HTERT RPE-1 (cell line): ENCODE data around the gene GATD1.

Experiments
- in situ Hi-C: fragments of 300-500 bp; cut with MboI; formaldehyde crosslinking; loops from 4 replicates; pipeline ENCODE4 v1.14.3; 2020; ENCODE audit warnings: low sequenced_read_pairs

Gene GATD1

DNA sequence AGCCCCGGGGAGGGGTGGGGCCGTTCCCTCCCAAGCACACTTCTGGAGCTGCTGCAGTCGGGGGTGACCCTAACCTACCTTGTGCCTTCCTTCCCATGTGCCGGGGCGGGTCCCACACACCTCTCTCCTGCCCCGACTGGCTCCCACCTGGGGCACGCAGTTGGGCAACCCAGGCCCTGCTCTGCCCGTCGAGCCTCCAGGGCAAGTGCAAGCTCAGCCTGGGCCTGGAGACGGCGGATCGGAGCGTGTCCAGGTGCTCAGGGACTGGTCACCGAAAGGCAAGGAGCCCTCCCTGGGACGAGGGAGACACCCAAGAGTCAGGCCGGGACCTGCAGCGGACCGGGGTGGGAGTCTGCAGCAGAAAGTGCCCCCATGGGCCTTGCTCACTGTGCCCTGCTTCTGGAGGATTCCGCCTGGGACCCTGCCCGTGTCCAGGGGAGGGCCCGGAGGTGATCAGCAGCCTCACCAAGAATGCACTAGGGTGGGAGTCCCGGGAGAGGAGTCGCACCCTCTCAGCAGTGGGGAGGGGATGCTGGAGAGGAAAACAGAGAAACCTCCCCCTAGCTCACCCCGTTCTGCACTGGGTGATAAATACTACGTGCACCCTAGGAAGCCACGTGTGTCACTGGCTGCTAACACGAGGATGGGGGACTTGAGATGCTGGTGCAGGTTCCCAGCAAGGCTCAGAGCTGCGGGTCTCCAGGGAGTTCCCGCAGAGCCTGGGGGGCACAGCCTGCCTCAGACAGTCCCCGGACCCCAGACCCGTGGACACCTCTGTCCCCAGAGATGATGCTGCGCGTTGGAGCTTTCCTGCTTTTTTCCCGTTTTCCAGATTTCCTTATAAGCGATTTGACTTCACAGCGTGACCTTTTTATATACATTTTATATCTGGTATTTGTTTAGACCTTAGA, 5.2 kb upstream of the GATD1 start:
- in situ Hi-C loops, result no loop called here

DNA sequence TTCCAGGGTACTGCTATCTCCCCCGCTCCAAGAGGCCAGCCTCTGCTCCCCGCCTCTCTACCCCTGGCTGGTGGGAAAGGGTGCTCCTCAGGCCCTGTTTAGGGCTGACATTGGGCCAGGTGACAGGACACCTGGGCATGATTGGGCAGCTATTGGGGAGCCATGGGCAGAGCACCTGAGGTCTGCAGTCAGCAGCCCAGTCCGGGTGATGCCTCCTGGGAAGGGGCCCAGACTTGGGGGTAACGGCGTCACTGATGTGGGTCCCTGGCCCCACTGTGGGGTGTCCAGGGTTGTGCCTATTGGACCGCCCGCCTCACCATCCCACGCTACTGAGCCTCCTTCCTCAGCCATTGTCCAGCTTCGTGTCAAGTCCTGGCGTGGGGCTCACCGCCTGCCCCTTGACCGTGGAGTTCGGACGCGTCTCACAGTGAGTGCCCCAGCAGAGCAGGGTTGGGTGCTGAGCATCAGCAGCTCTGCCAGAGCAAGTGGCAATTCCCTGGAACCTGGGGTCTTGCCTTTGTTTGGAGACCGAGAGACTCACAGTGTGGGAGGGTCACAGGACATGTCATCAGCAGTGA, 2.8 kb upstream of the GATD1 start:
- in situ Hi-C loops, result no loop called here

DNA sequence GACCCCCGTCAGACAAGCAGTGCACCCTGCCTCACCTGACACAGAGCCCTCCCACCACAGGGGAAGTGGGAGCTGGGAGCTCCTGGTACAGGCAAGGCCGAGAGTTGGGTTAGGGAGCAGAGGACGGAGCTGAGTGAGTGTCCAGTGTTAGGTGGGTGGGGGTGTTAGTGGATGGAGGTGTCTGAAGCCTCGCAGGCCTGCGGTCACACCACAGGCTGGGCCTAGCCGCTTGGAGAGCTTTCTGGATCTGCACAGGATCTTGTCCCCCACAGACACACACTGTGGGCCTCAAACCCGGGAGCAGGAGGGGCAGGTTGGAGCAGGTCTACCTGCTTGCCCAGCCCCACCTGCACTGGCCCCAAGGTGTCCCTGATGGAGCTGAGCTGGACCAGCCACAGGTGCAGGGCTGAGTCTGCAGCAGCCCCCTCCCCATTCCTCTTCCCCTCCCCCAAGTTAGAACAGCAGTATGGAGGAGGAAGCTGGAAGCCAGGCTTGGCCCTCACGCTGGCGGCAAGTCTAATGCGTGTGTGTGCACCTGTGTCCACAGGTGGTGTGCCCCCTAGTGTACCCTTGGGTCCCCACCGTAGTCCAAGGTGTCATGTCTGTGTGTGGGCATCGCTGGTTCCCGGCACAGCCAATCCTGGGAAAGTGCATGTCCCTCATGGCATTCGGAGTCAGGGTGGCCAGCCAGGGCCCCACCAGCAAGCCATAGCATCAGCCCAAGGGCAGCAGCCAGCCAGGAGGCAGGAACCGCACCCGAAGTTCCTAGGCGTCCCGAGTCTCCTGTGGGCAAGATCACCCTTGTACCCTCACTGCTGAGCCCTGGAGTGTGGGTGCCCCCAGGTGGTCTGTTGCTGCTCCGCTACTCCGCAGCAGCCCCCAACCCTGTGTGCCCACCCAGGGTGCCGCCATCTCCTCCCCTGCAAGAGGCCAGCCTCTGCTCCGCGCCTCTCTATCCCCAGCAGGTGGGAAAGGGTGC, 2.0 kb upstream of the GATD1 start:
- in situ Hi-C loops, result no loop called here

DNA sequence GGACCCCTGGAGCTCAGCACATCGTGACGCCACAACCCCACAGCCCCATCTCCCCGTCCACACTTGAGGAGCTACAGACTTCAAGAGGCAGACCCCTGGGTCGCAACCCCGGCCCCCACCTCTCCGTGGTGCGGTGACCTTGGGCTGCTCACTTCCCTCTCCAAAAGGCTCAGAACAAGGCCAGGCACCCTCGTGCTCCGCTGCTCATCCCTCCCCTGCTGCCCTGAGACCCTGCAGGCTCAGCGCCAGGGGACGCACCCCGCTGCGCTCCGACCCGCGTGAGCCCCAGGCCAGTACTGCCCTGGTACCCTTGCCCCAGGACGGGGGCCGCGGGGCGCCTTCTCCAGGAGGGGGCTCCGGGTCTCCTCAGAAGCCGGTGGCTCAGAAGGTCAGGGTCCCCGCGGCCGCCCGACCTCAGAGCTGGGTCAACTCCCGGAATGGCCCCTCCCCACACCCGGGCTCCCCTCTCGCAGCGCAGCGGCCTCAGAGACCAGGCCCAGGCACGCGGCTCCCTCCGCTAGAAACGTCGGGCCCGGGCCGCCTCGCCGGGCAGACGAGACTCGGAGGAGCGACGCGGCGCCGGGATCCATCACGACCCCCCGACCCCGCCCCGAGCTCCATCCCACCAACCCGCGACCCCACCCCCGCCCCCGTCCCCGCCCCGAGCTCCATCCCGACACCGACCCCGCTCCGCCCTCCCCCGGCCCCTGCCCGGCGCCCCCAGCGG, 563 bp downstream of the GATD1 start:
- in situ Hi-C loops, result no loop called here

DNA sequence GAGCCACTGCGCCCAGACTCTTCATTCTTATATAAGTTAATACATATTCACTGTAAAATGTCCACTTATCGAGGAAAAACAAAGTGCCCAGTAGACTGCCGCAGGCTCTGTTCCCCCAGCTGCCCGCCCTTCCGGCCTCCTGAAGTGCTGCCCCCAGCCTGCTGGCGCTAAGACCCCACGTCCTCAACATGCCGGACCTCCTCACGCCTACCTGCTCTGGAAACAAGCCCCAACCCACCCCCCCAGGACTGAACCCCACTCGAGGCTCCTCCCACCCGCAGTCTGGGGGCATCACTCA, 1.1 kb downstream of the GATD1 start:
- in situ Hi-C loops, result no loop called here

DNA sequence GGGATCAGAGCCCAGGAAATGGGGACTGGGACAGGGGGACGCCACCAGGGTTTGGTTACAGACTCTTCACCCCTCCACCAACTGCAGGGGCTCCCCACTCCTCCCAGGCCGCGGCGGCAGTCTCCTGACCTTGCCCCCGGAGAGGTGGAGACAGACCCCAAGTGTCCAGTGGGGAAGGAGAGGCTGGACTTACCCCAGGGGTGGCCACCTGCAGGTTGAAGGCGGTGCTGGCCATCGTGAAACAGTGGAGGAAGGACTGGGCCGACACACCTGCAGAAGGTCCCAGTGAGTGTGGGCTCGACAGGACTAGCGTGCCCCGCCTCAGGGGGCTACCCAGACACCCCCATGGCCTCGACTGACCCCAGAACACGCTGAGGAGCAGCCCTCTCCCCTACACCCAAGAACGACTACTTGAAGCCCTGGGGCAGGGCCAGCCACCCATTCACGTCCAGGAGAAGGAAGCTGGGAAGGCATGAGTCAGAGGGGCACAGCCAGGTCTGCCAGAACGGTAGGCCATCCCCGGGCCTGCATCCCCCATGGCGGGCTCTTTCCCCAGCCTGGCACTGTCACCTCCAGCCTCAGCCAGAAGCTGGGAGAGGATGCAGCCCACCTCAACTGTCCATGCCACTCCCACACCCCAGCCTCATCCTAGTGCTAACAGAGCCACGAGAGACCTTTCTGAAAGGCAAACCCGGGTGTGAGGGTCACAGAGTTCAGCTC, 2.3 kb downstream of the GATD1 start:
- in situ Hi-C loops, result no loop called here

DNA sequence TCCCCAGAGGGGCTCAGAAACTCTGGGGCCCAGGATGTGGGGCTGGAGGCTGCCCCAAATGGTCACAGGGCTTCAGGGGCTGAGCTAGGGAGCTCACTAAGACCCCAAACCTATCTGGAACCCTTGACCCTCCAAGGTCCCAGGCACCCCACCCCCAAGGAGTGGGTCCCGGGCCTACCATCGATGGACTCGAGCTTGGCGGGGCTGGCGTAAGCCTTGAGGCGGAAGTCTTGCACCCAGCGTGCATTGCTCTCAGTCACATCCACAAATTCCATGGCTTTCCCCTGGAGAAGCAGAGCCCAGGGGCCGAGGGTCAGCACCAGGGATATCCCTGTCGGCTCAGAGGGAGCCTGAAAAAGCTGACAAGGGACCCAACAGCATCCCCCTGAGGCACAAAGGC, 3.5 kb downstream of the GATD1 start:
- in situ Hi-C loops, result no loop called here

DNA sequence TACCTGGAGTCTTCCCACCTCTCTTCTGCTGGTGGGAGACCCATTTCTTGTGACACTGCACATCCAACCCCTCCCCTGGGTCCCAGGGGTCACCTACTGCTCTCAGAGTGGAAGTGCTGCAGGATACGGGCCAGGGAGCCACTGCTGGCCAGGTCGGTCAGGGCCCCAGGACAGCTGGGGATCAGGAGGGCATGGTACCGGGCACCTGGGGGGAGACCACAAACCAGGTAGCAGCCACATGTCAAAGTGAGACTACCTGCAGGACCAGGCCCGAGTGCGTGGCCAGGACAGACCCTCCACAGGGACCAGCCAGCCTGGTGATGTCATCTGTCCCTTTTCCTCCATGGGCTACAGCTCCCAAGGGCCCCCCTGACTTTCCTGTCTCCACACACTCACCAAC, 3.9 kb downstream of the GATD1 start:
- in situ Hi-C loops, result no loop called here

DNA sequence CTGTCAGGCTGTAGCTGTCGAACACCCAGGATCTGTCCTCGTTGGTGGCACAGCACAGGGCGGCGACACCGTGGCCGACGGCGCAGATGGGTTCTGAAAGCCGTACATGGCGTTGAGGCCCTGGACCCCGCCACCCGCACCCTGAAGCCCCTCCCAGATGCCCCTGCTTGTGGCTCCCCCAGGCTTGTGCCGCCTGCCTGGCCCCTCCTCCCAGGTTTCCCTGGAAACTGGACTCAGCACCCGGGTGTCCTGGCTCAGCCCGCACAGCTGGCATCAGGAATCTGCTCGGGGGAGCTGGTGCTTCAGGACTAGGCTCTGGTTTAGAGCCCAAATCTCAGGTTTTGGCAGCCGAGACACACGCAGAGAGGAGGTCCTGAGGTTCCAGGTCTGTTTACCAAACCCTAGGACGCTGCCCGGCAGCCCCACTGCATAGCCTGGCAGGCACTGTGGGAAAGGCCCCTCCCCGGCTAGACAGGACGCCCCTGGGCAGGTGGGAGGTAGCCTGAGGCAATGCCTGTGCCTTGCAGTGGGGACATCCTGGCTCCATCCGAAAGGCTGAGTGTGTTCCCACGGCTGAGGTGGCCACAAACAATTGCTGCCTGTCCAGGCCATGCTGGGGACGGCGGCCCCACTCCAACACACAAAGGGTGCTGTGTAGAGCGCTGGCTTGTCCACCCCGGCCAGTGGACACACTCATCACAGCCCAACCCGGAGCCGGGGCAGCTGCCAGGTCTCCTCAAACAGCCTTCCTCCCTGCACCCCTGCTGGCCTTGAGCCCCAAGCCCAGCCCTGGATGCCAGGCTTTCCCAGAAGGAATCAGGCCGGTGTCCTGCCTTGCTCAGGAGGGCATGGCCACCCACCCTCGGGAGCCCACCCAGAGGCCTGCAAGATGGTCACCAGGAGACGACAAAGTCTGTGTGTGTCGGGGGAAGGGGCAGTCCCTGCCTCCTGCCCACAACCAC, 4.6 kb downstream of the GATD1 start:
- in situ Hi-C loops, result no loop called here

DNA sequence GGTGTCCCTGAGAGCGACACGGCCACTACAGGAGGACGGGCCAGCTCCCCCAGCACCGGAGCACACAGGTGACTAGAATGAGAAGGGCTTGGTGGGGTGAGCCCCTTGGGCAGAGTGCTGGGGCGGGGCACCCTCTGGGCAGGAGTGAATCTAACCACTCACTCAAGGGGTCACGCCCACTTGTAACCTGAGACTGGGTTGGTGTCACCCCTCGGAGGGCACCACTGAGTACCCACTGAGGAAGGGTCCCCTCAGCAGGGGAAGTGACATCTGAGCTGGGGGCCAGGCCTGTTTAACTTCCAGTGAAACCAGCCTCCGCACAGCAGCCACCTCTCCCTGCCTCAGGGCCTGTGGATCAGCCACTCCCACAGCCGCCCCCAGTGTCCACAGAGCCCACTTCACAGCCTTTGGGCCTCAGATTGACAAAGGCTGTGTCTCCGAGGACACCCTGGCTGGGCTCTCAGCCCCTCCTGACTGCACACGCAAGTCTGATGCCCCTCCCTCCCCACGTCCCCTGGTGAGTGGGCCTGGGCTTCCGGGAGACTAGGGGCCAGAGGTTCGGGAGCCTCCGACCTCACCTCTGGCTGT, 5.6 kb downstream of the GATD1 start:
- in situ Hi-C loops, result no loop called here

DNA sequence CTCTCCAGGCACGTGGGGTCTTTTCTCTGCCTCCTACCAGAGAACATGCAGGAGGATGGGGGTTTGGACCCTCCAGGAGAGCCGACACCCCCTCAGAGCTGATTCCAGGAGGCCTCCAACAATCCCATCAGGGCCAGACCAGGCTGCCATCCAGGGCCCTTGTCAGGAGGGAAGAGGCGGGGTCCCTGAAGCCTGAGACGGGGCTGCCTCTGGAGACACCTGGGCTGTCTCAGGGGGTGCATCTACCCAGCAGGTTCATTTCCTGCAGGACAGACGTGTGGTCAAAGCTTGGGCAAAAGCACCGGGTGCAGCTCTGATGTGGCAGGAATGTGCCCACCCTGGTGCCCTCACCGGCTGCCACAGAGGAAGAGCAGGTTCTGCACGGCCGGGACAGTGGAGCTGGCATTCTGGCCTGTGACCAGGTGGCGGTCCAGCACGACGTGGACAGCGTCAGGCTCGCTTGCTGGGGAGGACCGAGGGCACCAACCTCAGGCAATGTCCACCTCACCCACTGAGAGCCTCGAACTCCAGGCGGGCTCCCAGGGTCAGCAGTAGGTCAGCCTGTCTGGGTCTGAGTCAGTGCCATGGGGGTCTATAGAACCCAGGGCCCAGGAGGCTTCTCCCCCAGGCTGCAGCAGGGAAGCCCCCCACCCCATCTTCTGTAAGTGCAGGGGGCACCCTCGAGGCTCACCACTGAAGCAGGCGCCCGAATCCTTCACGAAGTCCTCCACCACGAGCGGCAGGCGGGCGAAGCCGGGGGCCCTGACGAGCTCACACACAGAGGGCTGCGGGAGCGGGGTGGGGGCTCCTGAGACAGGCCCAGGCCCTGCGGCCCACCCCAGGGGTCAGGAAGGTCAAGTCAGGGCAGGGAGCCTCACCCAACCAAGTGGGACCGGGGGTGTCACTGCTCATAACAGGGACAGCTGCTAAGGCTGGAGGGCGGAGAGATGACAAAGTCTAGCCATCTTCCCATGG, 6.4 kb downstream of the GATD1 start:
- in situ Hi-C loops, result no loop called here

DNA sequence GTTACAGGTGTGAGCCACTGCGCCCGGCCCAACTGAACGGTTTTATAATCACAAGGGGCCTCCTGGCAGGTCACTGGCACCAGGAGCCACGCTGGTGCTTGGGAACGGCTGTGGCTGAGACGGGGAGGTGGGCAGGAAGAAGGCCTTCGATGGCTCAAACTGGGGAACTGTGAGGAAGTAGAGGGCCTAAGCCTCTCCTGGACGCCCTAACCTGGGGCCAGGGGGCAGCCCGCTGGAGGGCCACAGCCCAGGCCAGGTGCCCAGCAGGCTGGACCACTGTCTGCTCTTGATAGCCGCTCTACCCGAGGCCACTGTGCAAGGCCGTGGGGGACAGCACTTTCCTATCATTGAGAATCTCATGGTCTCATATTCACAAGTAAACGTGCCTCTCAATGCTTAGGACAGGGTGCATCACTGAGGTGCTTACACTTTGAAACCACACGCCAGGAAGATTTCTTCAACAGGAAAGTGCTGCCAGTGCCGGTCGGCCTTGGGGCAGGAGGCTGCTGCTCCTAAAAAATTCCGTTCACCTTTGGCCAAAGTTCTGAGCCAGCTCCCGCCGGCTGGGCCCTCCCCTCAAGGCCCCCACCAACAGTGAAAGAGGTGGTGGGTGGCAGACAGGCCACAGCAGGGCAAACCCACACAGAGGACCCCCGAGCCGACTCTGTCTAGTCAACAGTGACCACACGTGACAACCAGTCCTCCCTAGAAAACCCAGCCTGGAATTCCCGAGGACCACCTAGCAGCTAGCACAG, 7.2 kb downstream of the GATD1 start:
- in situ Hi-C loops, result no loop called here

DNA sequence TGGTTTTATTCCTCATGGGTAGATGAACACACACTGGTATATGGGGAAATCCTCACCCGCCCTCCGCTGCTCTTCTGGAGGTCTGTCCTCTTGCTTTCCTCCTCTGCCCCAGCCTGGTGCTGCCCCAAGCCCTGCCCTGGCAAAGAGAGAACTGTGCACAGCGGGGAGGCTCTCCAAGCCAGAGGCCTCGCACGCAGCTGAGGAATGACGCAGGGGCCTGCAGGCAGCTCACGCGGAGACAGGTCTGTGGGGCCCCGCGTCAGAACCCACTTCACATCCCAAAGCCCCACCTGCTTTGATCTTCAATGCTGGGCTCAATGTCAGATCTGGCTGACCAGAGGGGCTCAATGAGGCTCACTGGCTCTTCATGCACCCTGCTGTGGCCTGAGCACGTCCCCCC, 10.0 kb downstream of the GATD1 start:
- in situ Hi-C loops, result no loop called here

DNA sequence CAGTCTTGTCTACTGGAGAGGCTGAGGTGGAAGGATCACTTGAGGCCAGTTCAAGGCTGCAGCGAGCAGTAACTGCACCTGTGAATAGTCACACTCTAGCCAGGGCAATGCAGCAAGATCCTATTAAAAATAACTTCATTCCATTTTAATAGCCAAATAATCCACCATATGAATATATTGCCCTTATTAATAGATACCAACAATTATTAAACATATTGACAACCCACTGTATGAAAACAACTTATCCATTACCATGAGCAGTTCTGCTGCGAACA, 10.4 kb downstream of the GATD1 start:
- in situ Hi-C loops, result no loop called here

DNA sequence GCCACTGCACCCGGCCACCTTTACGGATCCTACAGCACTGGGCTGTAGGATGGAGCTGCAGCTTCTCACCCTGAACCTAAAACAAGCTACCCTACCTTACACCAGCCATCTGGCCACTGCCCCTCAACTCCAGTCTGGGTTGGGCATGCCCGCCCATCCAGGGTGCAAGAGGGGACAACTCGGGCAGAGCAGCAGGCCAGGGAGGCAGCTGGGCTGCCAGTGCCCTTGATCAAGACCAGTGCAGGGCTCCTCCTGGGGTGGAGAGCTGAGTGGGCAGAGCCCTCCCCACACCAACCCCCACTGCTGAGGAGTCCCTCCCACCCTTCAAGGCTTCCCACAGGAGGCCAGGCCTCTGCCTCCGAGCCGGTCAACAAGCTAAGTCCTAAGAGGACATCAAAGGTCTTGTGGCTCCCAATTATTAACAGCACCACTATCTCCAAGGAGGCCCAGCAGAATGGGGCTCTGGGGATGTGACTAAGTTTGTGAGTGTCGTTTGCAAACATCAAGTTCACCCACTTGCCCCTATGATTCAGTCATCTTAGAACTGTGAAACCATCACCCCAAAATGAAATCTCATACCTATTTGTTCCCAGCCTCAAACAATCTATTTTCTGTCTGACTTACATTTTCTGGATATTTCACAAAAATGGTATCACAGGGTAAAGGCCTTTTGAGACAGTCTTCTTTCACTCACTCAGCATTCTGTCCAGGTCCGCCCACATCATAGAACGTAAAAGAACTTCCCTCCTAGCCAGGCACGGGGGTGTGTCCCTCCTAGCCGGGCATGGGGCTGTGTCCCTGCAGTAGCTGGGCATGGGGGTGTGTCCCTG, 11.0 kb downstream of the GATD1 start:
- in situ Hi-C loops, result no loop called here

DNA sequence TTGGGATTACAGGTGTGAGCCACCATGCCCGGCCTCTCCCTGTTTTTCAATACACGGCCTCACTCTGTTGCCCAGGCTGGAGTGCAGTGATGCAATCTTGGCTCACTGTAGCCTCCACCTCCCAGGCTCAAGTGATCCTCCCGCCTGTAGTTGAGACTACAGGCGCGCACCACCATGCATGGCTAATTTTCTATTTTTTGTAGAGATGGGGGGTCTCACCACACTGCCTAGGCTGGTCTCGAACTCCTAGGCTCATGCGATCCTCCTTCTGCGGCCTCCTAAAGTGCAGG, 11.5 kb downstream of the GATD1 start:
- in situ Hi-C loops, result no loop called here
